HS-5 (cell line): ENCODE data around the gene DEFB121.
"Not testable (repeated sequence)": the region's sequence is repeated elsewhere in the genome, so short reads cannot be mapped to it uniquely, and the experiment has no call there.

Source experiments
- DNase-seq: peaks from one replicate; pipeline ENCODE4 v3.0.0-alpha.2; 2012; ENCODE audit warnings: low read depth

Gene DEFB121, protein sequence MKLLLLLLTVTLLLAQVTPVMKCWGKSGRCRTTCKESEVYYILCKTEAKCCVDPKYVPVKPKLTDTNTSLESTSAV

DNA sequence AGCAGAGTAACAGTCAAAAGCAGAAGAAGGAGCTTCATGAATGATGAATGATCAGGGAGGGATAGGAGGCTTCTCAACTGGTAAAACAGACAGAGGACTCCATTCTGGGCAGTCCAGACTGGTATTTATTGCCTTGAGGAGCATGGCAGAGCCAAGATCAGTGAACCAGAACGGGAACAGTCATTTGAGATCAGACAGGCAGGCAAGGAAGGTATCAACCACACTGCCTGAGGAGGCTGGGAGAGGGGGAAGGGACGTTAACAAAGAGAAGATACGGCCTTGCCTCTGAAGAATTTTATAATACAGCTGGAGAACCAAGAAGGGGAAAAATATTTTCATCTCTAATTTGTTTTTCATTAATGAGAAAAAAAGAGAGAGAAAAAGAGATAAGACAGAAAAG is at the start of gene DEFB121:
Gene DEFB121, minus strand, starts transcription at position 101 of the 400 bp plus-strand sequence. Its CDS starts 63 bp downstream, at position 38.
- DNase-seq, result no peak

DNA sequence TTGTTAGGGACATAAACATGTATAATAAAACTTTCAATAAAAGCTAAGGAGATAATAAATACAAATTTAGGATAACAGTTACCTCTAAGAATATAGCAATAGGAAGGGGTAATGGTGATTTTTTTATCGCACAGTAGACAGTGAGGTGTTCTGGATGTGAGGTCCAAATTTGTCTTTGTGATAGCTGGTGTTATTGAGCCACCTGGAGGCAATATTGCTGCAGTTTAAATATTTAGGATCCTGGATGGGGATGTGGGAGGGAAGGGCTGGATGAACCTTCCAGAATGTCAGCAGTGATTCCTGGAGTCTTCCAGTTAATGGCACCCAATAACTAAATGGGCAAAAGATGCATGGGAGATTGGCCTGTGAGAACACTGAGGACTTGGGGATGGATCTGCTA is 48.3 kb upstream of the DEFB121 start:
- no peak for DNase-seq

DNA sequence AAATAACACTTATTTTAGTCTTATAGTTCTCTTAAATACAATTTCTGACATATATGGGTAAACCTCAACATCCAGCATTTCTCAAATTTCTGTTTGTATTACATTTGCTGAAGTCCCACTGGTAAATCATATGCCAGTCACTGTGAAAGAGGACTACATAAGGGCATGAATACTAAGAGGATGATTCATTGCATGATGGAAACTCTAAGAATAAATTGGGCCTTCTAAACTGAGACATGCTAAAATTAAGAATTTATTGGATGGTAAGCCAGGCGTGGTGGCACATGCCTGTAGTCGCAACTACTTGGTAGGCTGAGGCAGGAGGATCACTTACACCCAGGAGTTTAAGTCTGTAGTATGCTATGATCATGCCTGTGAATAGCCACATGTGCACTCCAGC is 46.6 kb upstream of the DEFB121 start:
- no peak for DNase-seq

DNA sequence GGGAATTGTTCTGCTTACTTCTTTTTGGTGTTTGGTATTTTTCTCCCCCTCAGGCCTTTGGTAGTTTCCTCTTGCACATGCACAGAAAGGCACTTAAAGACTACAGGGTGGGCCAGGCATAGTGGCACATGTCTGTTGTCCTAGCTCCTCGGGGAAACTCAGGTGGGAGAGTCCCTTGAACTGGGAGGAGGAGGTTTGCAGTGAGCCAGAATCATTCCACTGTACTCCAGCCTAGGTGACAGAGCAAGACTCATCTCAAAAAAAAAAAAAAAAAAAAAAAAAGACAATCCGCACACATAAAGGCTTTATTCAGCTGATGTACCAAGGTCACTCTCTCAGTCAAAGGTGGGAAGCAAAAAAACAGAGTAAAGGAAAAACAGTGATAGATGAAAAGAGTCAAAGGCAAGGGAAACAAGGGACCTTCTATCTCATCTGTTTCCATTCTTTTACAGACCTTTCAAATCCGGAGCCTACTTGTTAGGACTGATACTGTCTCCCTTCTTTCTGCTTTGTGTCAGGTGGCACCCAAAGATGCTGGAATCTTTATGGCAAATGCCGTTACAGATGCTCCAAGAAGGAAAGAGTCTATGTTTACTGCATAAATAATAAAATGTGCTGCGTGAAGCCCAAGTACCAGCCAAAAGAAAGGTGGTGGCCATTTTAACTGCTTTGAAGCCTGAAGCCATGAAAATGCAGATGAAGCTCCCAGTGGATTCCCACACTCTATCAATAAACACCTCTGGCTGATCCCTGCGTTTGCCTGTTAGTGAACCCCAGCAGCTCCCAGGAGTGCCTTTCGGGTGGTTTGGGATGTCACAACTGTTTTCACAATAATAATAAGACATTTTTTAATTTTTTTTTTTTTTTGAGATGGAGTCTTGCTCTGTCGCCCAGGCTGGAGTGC is 43.7 kb upstream of the DEFB121 start:
- no peak for DNase-seq

DNA sequence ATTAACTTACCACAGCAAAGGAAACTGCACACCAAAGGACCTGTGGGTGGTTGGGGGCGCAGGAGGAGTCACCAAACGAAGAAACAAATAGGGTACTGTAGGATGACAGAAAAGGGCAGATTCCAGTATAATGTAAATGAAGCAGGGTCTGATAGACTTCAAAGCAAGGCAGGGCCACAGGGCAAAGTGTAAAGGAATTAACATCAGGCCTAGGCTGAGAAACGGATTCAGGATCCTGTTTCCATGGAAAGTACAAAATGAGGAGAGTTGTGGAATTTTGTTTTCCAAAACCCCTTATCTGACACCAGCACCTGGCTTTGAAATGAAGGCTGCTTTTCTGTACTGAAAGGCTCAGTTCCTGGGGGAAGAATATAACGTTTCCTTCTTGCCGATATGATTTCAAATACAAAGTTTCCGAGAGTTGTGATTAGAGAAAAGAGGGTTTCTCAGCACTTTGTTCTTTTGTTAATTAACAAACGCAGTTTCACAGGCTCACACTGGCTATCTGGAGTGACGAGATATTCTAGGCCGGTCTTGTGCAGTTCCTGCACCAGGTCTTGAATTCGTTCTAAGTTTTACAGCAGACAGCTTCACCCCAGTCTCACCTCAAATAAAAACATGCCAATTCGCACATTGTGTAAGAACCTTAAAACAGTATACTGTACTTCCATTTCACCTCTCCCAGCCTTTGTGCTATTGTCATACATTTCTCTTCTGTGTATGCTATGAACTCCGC is 40.2 kb upstream of the DEFB121 start:
- DNase-seq, result no peak

DNA sequence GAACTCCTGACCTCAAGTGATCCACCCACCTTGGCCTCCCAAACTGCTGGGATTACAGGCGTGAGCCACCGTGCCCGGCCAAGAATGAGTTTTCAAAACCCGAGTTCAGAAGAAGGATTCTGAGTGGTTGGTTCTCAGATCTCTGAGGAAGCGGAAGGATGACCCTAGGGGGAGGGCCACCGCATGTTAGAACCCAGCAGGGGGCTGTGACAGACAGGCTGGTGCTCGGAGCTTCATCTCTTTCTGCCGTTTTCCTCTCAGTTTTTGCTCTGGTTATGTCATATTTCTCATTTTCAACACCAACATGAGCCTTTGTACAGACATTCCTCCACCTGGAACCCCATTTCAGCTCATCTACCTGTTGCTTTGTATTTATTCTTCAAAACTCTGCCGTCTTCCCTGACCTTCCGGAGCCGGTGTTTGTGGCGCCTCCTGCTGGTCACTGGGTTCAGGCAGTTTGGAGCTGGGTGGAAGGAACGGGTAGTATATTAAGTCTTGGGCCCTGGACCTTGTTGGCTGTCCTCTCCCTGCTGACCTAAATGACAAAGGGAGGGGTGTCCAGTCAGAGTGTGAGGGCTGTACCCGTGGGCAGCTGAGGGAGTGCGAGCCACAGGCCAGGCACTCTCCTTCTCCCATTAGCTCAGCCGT is 34.1 kb upstream of the DEFB121 start, which contains the start of gene DEFB123:
Gene DEFB123, plus strand, starts transcription at position 621 of the 648 bp plus-strand sequence. CDS start 67 bp downstream, outside the sequence.
- DNase-seq, result no peak

DNA sequence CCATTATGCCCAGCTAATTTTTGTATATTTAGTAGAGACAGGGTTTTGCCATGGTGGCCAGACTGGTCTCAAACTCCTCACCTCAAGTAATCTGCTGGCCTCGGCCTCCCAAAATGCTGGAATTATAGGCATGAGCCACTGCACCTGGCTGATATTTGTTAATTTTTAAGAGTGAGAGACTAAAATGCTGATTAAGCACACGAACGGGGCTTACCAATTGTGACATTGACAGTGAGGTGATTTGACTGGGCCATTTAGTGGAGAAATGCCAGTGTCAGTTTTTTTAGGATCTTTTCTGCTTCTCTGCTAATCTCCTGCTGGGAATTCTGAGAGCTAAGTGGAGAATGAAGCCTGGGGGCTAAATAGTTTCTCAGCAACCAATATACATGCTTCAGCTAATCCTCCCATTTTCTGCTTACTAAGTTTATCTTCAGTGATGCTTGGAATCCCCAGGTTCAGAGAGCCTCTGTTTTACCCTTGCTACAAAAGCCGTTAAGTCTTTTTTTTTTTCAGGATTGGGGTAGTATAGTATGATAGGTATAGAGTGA is 24.6 kb upstream of the DEFB121 start:
- DNase-seq, result no peak

DNA sequence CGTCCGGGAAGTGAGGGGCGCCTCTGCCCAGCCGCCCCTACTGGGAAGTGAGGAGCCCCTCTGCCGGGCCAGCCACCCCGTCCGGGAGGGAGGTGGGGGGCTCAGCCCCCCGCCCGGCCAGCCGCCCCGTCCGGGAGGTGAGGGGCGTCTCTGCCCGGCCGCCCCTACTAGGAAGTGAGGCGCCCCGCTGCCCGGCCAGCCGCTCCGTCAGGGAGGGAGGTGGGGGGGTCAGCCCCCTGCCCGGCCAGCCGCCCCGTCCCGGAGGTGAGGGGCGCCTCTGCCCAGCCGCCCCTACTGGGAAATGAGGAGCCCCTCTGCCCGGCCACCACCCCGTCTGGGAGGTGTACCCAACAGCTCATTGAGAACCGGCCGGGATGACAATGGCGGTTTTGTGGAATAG is 21.6 kb upstream of the DEFB121 start:
- DNase-seq, result not testable (repeated sequence)

DNA sequence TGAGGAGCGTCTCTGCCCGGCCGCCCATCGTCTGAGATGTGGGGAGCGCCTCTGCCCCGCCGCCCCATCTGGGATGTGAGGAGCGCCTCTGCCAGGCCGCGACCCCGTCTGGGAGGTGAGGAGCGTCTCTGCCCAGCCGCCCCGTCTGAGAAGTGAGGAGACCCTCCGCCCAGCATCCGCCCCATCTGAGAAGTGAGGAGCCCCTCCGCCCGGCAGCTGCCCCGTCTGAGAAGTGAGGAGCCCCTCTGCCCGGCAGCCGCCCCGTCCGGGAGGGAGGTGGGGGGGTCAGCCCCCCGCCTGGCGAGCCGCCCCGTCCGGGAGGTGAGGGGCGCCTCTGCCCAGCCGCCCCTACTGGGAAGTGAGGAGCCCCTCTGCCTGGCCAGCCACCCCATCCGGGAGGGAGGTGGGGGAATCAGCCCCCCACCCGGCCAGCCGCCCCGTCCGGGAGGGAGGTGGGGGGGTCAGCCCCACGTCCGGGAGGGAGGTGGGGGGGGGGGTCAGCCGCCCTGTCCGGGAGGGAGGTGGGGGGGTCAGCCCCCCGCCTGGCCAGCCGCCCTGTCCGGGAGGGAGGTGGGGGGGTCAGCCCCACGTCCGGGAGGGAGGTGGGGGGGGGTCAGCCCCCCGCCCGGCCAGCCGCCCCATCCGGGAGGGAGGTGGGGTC is 21.0 kb upstream of the DEFB121 start:
- DNase-seq, result not testable (repeated sequence)

DNA sequence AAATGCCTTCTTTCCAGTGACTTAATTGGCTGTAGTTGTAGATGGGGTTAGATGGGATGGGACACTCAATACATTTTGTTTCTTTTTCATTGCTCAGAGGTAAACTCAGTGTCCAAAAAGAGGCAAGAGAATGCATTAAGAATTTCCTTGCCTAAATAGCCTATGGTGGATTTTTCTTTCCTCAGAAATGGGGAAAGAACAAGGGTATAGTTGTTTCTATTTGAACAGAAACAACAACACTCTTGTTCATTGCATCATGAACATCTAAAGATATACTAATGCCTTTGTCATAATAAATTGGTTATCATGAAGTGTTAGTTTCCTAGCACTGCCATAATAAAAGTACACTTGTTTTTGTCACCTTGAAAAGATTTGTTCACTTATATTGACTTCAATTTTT is 19.8 kb upstream of the DEFB121 start:
- no peak for DNase-seq

DNA sequence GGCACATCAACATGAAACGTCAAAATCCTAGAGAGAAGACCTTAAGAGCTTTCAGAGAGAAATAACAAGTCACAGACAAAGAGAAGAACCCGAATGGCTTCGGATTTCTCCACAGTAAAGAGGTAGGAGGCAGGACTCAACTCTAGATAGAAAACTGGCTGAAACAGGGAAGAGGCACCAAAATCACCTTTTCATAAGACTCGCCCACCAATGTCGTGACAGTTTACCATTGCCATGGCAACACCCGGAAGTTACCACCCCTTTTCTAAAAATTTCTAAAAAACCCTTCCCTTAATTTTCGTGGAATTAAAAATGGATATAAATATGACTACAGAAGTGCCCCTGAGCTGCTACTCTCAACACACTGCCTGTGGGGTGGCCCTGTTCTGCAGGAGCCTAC is 12.3 kb upstream of the DEFB121 start:
- no peak for DNase-seq

DNA sequence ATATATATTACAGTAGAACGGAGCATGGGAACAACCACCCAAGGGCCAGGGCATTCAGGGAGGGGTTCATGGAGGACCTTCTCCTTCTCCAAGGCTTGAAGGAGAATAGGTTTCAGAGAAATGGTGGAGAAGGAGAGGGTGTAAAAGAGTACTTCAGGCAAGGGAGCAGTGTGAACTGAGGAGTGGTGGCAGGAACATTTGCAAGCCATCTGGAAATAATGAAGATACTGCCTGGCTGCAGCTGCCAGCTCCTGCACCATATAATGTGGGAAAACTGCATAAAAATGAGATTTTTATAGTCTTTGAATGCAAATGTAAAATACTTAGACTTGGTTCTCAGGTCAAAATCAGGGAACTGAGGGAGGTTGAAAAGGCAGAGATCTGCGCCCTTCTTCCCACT is 9.6 kb upstream of the DEFB121 start:
- no peak for DNase-seq

DNA sequence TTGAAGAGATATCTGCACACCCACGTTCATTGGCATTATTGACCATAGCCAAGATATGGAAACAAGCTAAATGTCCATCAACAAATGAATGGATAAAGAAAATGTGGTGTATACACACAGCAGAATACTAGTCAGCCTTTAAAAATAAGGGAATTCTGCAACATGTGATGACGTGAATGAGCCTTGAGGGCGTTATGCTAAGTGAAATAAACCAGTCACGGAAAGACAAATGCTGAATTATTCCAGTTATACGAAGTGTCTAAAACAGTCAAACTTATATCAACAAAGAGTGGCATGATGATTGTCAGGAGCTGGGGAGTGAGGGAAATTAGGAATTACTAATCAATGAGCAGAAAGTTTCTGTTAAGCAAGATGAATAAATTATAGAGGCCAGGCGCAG is 8.4 kb upstream of the DEFB121 start:
- no peak for DNase-seq

DNA sequence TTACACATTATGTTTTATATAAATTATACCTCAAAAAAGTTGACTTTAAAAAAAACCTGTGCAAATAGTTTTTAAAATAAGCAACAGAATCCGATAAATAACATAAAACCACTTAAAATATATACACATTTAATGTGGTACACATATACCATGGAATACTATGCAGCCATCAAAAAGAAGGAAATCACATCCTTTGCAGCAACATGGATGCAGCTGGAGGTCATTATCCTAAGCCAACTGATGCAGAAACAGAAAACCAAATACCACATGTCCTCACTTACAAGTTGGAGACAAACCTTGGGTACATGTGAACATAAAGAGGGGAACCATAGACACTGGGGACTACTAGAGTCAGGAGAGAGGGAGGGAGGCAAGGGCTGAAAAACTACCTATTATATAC is 4.0 kb upstream of the DEFB121 start:
- DNase-seq, result no peak

DNA sequence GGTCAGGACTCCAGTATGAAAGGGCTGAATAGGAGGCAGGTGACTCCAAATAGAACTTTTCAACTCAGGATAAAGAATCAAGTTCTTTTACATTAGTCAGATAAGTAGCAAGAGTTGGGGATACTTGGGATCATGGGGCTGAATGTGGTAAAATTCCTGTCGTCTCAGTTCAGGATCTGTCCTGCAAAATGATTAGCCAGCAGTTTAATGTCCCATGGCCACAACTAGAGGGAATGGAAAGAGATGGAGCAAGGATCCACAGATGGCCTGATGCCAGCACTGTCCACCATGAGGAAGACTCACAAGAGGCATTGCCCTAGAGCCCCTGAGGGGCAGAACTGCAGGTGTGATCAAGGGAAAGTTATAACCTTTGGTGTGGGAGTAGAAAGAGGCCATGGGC is 2.1 kb downstream of the DEFB121 start:
- DNase-seq, result no peak

DNA sequence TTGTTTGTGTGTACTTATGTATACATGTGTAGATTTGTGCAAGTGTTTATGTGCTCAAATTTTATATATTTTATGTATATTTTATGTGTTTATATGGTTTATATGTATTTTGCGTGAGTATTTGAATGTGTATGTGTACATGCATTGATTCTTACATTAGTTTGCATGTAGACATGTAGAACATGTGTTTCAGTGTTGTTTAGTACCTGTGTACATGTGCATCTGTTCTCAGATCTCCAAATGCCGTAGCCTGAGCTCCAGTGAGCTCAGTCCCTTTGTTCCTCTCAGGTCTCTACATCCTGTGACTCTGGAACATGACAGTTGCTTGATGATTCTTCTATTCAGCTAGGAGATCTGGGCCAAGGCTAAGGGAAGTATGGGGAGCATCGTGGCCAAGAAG is 11.1 kb downstream of the DEFB121 start:
- DNase-seq, result no peak

DNA sequence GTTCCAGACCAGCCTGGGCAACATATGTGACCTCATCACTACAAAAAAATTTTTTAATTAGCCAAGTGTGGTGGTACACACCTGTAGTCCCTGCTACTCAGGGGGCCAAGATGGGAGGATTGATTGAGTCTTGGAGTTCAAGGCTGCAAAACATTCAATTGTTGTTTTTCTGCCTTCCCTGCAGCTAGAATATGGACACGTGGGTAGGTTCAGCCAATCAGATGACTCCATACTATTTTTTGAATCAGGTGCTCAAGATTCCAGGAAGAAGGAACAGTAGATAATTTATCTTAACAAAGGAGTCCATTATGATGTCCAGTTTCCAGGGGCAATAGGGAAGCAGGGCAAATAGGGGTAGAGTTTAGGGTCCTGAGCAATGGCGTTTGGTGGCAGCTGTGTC is 13.2 kb downstream of the DEFB121 start:
- no peak for DNase-seq

DNA sequence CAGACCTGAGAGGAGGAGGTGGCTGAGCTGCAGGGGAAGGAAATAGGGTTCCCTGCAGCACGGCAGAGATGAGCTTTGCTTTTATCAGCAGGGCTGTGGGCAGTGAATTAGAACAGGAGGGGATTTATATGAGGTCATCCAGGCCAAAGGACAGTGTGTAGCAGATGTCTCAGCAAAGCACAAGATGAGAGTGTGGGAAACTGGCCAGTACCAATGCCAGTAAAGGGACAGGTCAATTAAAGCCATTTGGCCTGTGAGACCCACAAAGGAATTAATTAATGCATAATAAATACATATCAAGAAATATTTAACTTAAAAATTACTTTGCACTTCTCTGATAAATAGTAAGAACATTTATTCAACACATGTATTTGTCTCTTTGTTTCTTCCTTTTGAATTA is 15.5 kb downstream of the DEFB121 start, which contains the start of gene DEFB119:
Gene DEFB119, minus strand, starts transcription at position 101 of the 400 bp plus-strand sequence. CDS start 107 bp downstream, outside the sequence.
- DNase-seq, result no peak

DNA sequence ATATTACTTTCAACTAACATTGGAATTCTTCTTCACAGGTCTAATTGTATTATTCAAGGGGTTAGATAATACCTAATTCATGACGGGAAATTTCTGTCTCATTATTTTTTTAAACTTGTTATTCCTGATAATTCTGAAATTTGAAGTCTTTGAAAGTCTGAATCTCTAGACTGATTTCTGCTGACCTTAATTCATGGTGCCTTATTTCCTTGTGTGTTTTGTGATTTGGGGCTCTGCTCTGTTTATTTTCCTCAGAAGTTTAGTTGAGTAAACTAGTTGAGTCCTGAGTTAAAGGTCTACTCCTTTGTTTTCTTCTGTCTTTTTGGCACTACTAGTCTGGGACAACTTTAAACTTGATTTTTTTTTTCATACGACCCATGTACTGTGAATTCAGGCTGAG is 31.7 kb downstream of the DEFB121 start:
- DNase-seq, result no peak

DNA sequence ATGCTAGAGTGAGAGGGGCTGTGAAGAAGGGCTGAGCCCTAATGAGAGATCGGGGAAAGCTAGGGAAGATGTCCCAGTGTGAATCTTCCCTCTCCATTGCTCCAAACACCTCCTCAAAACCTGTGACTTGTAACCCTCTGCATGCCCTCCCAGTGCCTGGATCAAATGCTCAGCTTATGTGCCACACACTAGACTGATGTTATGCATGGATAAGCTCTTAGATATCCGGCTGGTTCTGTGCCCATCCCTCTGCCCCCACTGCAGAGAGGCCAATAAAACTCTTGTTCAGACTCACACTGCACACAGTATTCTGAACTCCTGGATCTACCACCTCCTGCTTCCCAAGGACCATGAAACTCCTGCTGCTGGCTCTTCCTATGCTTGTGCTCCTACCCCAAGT is 37.7 kb downstream of the DEFB121 start, which contains the start of gene DEFB118:
Gene DEFB118, plus strand, starts transcription at position 301 of the 400 bp plus-strand sequence. Its CDS starts 50 bp downstream, at position 351.
- DNase-seq, result no peak

DNA sequence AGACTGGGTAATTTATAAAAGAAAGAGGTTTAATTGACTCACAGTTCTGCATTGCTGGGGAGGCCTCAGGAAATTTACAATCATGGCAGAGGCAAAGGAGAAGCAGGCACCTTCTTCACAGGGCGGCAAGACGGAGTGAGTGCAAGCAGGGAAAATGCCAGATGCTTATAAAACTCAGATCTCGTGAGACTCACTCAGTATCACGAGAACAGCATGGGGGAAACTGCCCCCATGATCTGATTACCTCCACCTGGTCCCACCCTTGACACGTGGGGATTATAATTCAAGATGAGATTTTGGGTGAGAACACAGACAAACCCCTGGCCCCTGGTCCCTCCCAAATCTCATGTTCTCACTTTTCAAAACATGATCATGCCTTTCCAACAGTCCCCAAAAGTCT is 41.7 kb downstream of the DEFB121 start:
- not testable (repeated sequence) for DNase-seq
